Tibial nerve (tissue), 4 donors: ENCODE results near the gene KATNAL1.

Source experiments
- EP300 ChIP-seq, 2 donors: sonication (generic); formaldehyde crosslinking; IDR thresholded peaks; one replicate each; pipeline ENCODE4 v1.6.1; 2017; ENCODE audit warnings: antibody characterized with exemption in 2 of 2, mild to moderate bottlenecking in 1 of 2
- TF ChIP-seq, protein P1 (sequence below), 5 experiments: fragments of 200-600 bp in 3 of 5; fragments of 450-650 bp in 2 of 5; sonication (generic) in 3 of 5; IDR thresholded peaks; one replicate each; pipeline ENCODE4 v1.5.1; 2016 to 2019; ENCODE audit warnings: antibody characterized with exemption in 5 of 5, mild to moderate bottlenecking in 3 of 5, moderate library complexity in 2 of 5

DNA sequence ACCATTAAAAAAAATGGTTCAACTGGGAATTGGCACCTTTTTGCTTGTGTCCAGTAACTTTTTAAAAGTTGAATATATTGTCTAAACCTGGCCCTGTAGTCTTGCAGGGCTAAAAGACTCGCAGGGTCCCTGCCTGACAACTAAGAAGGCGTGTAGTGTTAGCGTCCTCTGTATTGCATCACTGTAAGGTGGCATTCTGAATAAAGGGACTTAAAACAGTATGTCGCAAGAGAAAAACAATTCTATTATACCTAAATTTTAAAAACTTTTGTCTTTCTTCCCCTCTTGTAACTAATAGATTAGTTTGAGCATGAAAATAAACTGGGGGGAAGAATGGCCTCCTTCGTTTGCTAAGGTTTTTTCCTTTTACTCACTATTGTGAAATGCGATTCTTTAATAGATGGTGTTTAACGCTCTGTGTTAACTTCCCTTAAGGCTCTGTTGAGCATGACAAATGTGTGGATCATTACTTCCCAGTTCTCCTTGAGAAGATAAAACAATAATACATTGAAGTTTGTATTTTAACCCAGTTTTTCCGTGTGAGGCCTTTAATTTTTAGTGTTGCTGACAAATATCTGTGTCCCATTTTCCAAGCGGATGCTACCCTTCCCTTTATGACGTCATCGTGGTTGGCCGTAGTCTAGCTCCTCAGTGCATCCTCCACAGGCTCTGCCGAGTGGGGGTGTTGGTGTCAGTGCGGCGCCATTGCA, 134.6 kb downstream of the KATNAL1 start:
- TF ChIP-seq, protein P1, sequence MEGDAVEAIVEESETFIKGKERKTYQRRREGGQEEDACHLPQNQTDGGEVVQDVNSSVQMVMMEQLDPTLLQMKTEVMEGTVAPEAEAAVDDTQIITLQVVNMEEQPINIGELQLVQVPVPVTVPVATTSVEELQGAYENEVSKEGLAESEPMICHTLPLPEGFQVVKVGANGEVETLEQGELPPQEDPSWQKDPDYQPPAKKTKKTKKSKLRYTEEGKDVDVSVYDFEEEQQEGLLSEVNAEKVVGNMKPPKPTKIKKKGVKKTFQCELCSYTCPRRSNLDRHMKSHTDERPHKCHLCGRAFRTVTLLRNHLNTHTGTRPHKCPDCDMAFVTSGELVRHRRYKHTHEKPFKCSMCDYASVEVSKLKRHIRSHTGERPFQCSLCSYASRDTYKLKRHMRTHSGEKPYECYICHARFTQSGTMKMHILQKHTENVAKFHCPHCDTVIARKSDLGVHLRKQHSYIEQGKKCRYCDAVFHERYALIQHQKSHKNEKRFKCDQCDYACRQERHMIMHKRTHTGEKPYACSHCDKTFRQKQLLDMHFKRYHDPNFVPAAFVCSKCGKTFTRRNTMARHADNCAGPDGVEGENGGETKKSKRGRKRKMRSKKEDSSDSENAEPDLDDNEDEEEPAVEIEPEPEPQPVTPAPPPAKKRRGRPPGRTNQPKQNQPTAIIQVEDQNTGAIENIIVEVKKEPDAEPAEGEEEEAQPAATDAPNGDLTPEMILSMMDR (IDR thresholded peaks at IDR 0.05): no peak
- TF ChIP-seq EP300 (IDR thresholded peaks at IDR 0.05): no peak
